ENCODE data around the gene MAK.
"Not testable (repeated sequence)": the region's sequence is repeated elsewhere in the genome, so short reads cannot be mapped to it uniquely, and the experiment has no call there.

DNA sequence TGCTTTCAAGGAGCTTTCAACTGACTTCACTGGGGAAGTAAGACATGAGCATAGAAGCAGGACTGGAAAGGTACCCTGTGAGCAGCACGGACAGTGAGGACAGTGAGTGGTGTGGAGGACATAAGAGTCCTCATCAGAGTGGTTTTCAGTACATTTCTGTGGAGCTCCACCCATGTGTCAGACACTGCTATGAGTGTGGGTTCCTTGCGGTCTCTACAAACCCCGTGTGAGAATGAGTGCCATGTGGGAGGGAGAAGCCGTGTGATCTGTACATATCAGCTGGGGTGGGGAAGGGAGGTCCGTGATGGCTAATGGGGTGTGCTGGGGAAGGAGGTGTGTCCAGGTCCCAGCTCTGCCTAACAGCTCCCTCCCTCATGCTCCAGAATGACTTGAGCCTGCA, 86.6 kb downstream of the MAK start:
- not testable (repeated sequence) for TF ChIP-seq CTCF (optimal IDR thresholded peaks at IDR 0.05 in 1 of 3, IDR thresholded peaks at IDR 0.05 in 1 of 3, conservative IDR thresholded peaks at IDR 0.05 in 1 of 3; ENCODE audit: extremely low read depth in 1 of 3, insufficient read depth in 2 of 3, low read length in 3 of 3); EZH2 (IDR thresholded peaks at IDR 0.05; ENCODE audit: low read length)
